GM21360 (cell line): ENCODE measurements around the gene TBC1D9.
A peak's percentile ranks its signal among the peaks of the same experiment; 100 is the strongest.

ENCODE experiments used
- ATAC-seq: cut with Tn5 transposase; IDR thresholded peaks from one replicate; pipeline ENCODE4 v1.9.1; 2021; ENCODE audit warnings: mild to moderate bottlenecking, moderate library complexity; ENCODE audit not compliant: unreplicated experiment

Gene TBC1D9

GRCh38 chr4:140659943-140660700 is 96.1 kb downstream of the TBC1D9 start:
- ATAC-seq = no peak

DNA sequence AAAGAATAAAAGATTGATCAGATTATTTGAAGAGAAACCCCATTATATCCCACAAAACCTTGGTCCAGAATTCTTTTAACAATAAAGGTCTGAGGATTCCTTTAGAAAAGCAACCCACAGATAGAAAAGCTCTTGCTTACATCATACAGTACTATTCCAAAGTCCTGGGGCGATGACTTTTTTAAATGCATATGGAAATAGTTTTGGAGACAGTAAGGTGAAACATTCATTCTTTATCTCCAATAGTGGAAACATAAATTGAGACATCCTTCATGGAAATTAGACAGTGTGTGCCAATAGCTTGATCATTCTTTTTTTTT is 101.7 kb downstream of the TBC1D9 start:
- no peak for ATAC-seq

DNA sequence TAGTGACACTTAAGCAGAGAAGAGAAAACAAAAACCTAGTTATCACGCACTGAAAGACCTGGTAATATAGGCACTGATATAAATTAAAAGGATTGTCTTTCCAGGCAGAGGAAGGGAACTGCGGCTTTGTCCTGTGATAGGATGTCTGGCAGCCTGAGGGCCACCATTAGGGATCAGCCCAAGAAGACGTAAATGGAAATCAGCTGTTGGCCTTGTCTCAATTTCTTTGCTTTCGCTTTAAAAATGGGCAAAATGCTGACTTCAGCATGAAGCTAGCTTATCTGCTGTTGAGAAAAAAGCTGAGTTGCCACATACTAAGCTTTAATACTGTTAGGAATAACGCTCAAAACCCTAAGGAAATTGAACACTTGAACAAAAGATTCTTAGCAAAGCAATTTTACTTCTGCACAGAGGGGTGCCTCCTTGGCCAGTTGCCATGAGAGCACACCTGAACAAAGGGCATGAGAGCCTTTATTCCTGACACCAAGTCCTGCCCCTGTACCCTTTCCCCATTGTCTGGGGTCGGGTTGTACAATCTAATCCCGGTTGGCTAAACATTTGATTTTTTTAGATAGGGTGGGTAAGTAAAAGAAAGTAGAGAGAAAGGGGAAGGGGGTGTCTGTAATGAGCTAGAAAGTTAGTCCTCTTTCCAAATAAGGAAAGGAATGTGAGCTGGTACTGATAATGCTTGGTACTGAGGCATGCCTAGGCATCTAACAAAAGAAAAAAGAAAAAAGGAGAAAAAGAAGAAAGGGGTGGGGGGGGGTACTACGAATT is 102.3 kb downstream of the TBC1D9 start:
- no peak for ATAC-seq

- ATAC-seq = no peak
These were observed 103.6 kb downstream of the TBC1D9 start for GRCh38 chr4:140652601-140653000.

DNA sequence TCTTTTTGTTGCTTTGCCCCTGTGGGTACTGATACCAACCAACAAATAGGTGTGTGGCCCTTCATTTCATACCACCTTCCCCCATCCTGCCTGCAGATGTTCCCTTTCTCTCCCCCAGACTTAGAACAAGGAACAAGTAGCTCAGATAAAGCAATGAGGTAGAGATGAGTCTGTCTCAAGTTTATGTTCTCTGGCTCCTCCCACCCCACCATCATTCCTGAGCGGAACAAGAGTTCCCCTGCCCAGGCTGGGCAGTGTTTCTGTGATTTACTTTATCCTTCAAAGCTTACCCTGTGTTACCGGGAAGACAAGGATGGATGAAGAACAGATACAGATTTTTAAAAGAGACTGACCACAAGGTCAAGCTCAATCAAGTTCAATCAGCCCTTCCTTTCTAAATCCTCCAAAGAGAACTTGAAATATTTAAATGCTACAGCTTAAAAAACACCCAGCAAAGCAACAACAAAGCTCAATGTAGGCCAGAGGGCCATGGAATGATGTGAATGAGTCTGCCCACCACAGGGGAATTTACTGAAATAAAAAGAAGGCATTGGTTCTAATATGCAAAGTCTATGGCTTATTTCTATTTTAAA is 107.4 kb downstream of the TBC1D9 start:
- ATAC-seq = no peak

DNA sequence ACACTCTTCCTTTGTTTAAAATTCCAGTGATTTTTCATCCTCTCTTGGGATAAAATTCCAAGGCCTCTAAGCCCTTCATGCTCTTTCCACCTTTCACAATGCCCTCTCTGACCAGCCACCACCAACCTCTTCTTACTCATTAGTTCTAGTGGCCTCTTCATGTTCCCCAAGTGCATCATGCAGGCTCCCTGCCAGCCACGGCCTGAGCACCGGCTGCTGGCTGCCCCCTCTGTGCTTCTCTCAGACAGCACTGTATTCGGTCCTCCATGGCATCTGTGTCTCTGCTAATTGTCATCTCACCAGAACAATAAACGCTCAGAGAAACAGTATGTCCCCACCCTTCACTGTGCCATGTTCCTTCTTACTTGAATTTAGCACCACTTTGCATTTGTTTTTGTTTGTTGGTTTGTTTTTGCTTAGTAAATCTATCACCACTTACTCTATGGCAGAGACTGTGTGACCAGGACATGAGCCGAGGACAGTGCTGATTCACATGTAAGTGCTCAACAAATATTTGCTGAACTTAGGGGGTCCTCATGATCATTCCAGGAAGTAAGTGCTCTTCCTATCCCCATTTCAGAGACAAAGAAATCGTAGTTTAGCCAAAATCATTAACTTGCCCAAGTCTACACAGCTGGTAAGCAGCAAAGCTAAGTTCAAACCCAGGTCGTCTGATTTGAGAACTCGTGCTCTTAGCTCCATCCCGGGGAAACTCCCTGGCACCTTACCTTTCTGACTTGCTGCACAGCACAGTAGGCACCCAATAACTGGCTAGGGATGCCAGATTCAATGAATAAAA is 110.4 kb downstream of the TBC1D9 start:
- no peak for ATAC-seq

GRCh38 chr4:140645196-140645595 is 111.0 kb downstream of the TBC1D9 start:
- no peak for ATAC-seq

DNA sequence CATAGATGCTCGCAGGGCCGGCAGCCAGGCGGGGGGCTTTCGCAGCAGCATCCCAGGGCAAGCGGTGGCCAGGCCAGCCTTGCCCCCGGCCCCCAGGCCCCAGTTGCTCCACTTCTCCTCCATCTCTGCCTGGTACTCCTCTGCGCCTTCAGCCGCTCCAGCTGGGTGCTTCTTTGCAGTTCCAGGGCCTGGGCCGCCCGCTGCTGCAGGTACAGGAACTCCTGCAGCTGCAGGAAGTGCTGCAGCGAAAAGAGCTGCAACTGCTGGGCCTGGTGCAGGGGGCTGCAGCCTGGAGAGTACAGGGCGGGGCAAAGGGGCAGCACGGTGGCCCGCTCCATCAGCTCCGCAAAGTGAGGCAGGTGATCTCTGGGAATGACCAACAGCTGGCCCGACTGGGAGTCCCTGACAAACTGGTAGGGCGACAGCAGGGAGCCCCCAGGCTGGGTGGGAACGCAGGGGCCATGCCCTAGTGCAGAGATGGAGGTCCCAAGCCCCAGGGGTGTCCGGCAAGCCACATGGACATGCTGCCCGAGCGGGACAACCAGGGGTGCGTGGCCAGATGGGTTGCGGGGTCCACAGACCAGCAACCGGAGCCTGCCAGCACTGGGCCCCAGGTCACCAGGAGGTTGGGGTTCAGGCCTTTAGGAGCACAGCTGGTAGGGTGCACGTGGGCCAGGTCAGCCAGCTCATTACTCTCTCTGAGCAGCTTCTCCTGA is 111.6 kb downstream of the TBC1D9 start:
- ATAC-seq = no peak

- ATAC-seq = no peak
These were observed 112.6 kb downstream of the TBC1D9 start for GRCh38 chr4:140643571-140644055.

DNA sequence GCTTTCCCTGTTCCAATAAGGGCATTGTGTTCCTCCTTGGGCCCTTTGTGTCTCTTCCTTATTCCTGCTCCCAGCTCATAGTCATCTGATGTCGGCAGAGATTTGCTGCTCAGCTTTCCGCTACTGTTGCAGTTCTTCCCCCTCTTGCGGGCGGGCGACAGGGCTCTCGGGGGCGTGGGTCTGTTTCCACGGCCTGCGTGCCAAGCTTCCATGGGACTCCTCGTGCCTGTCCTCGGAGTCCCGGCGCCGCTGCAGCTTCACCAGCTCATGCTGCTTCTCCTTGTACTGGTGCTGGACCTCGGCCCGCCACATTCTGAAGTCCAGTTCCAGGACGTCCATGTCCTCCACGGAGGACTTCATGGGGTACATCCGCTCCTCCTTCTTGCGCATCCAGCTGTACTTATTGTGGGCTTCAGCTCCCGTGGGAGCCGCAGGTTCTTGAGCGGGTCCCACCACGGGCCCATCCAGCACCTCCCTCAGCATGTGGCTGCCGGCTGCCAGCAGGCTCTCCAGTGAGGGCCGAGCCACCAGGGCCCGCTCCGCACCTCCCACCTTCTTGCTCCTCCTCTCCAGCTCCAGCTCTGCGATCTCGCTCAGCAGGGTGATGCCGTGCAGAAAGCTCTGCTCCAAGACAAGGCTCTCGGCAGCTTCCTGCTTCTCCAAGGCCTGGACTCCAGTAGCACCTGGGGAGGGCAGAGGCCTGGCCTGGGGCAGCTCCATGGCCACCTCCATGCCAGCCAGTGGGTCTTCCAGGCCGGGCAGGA is 113.3 kb downstream of the TBC1D9 start:
- no peak for ATAC-seq

DNA sequence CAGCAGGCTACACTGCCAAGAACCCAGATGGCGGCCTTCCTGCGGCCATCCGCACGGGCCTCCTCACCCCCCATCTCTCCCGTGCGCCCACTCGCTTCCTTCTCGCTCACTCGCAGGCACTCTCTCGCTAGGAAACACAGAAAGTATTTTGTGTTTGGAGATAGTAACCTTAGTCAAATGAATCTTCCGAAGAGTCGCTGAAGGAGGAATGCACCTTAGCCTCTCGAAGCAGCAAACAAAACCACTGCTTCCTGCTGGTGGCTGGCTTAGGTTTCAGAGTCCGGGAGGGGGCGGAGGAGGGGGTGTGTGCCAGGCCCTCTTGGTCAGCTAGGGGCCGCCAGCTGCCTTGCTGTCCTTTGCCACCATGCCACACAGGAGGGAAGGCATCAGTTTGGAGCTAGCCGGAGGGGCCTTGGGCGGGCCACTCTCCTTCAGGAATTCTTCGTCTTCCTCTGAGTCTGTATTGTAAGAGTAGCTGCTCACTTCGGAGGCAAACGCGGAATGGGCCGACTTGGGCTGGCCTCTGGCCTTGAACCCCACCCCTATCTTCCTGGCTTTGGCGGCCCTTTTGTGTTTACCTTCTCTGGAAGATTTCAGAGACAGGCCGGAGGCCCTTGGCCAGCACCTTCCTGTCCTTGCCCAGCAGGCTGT is 114.3 kb downstream of the TBC1D9 start:
- ATAC-seq = no peak

DNA sequence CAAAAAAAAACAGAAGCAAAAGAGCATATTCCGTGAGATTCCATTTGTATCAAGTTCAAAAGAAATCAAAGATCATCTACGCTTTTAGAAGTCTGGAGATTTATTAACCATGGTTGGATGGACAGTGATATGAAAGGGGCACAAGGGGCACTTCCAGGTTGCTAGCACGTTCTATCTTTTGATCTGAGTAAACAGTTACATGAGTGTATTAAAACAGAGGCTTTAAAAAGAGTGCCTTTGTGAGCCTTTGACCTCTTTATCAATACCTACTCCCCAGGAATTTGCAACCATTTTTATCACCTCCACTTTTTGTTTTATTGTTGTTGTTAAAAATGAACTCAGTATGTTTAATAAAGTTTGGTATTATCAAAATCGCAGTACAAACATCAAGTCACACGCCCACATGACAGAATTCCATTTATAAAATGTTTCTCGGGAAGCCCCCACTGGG is 115.1 kb downstream of the TBC1D9 start:
- no peak for ATAC-seq

DNA sequence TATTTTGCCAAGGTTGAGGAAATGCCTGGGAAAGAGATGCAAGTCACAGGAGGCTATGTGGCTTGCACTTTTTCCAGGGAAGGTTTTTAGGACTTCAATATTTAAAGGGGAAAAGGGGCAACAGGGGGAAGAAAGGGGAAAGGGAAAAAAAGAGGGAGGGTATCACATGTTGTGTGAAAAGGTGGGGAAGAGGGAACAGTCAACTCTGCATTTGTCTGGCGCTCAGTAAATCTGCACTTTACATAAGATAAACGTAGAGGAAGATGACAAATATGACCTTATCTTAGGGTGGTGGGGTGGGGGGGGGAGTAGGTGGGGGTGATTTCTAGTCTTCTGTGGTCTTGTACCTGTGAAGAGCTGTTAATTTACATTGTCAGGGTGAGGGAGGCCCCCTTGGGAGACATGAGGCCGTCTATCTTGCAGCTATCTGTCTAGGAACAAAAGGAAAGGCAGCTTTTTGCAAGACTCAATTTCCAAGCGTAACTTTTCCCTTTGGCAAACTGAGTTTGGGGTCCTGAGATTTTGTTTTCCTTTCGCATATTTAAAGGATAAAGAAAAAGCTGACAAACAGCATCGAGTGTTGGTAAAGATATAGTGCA is 115.9 kb downstream of the TBC1D9 start:
- ATAC-seq = no peak

DNA sequence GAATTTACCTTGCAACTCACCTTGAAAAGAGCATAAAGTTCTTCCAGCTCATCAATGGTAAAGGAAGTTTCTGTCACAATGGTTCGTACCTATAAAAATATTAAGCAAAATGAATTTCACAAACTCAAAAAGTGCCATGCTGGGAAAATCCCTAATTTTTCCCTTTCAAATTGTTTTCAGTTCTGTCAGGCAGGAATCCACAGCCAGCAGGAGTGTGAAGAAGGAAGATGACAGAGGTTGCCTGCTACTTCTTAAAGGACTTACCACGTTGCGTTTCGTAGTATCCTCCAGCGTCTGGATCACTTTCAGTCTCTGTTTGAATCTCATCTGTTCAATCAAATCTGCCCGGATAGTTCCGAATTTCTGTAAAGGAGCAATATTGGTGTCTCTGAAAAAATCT is 117.1 kb downstream of the TBC1D9 start:
- ATAC-seq = no peak

- ATAC-seq = peak; percentile 75
These were observed 118.3 kb downstream of the TBC1D9 start for GRCh38 chr4:140637836-140638235.

DNA sequence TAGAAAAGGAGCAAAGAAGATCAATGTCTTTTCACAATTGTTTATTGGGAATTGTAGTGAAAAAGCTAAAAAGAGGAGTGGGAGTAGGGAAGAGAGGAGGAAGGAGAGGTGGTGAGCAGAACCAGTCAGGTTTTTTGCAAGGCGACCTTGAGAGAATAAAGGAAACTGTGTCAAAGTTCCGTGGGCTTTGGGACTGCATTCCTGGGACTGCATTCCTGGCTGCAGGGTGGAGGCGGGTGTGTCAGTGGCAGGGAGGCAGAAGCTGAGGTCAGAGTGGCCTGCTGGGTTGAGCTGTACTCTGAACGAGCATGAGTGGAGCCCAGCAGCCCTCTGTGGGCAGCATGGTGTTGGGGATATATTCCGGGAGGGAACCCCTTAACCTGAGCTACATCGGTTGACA is 120.6 kb downstream of the TBC1D9 start:
- ATAC-seq = no peak

GRCh38 chr4:140633951-140634350 is 122.2 kb downstream of the TBC1D9 start:
- ATAC-seq = no peak

- ATAC-seq = no peak
These were observed 123.1 kb downstream of the TBC1D9 start for GRCh38 chr4:140633124-140633523.

GRCh38 chr4:140630246-140630645 is 125.9 kb downstream of the TBC1D9 start:
- no peak for ATAC-seq
